NCI-H146 (cell line): ENCODE measurements around the gene SNX9.
"Not testable (repeated sequence)": the region's sequence is repeated elsewhere in the genome, so short reads cannot be mapped to it uniquely, and the experiment has no call there.

Source experiments
- DNase-seq: peaks from one replicate; lab custom pipeline; 2025; lab: John Stamatoyannopoulos, UW

SNX9 gene

DNA sequence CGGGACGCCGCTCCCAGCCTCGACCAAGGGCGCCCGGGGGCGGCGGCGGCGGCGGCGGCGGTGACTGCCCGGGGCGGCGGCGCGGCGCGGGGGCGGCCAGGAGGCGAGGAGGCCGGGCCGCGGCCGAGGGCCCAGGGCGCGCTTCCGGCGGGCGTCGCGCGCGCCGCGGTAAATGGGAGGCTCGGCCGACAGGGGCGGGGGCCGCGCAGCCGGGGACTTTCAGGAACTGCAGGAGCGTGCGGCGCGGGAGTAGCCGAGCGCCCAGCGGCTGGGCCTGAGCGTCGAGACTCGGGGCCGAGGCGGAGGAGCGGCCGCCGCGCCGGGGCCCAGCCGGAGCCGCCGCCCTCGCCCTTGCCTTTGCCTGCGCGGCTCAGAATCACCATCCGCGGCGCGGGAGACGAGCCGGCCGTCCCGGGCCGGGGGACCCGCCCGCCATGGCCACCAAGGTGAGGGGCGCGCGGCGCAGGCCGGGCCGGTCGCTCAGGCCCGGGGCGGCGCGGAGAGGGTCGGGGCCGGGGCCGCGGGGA is at the start of gene SNX9:
SNX9 (plus strand) TSS at position 246 of the 527 bp plus-strand sequence; CDS start at position 435, 189 bp downstream.
- peak; percentile 92 for DNase-seq

GRCh38 chr6:157773248-157773773 is 49.7 kb upstream of the SNX9 start:
- no peak for DNase-seq

DNA sequence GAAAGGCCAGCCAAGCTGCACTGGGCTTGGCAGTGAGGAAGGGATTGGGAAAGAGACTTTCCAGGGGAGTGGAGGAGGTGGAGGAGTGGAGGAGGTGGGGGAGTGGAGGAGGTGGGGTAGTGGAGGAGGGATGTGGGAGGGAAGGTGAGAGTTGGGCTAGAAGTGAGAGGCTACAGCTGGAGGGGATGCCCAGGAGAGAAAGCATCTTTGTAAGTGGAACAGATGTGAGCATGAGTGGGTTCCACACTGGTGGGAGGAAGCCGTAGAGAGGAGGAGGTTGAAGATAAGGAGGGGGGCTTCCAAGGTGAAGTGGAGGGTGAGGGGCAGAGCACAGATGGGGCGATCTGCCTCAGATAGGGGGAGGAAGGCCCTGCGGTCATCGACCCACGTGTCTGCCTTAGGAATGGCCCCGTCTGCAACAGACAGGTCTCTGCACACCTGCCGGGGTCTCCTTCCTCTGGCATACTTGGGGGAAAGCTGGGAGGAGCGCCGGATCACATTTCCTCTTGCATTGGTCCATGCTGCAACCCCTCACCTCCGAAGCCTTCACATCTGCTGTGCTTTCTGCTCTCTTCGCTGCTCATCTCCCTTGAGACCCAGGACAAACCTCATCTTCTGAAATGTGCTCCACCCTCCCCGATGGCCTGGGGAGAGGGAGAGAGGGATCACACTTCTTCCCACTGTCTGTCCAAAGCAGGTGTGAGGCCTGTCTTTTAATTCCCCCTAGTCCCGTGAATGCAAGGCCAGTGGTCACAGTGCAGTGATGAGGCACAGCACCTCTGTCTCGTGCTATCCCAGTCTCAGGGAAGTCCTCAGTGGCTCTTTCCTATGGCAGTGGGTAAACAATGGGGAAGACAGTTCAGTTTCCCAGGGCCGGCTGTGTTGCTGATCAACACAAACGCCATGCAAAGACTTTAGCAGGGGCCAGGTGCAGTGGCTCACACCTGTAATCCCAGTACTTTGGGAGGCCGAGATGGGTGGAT is 48.6 kb upstream of the SNX9 start:
- peak; percentile 34 for DNase-seq

GRCh38 chr6:157775376-157775775 is 47.7 kb upstream of the SNX9 start:
- DNase-seq = no peak

- no peak for DNase-seq
Observed at GRCh38 chr6:157777344-157777743, 45.7 kb upstream of the SNX9 start.

- DNase-seq = peak; percentile 17
Observed at GRCh38 chr6:157778719-157779118, 44.3 kb upstream of the SNX9 start.

GRCh38 chr6:157779705-157780604 is 43.1 kb upstream of the SNX9 start:
- peak; percentile 29 for DNase-seq

DNA sequence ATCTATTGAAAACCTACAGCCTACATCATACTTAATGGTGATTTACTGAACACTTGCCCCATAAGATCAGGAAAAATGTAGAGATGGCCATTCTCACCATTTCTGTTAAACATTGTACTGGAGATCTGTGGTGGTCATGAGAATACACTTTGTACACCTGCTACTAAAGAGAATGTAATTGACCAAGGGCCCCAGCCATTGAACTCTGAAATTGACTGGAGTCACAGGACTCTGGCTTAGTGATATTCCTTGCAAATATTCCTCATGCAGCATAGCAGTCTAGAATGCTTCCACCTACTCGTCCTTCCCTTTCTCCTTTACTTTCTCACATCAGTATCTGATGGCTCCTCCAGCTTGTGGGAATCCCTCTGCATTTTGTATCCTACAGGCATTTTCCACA is 37.4 kb upstream of the SNX9 start:
- DNase-seq = no peak

- DNase-seq = no peak
Observed at GRCh38 chr6:157786221-157786620, 36.8 kb upstream of the SNX9 start.

GRCh38 chr6:157787080-157787479 is 36.0 kb upstream of the SNX9 start:
- DNase-seq = no peak

DNA sequence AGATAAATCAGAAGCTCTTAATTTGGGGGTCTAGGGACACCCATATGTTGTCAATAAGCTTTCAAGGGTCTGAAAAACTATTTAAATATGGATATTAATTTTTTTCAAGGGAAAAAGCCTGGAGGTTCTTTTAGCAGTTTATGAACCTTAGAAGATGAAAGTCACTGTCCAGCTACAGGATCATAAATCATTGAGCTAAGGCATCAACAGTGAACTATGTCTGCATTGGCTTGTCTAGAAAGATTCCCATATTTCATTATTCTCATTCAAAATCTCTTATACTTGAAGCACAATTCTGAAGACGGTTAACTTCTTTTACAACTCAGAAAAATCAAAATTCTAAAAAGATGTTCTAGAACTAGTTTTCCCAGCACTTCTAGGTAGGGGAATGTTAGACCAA is 34.9 kb upstream of the SNX9 start:
- no peak for DNase-seq

DNA sequence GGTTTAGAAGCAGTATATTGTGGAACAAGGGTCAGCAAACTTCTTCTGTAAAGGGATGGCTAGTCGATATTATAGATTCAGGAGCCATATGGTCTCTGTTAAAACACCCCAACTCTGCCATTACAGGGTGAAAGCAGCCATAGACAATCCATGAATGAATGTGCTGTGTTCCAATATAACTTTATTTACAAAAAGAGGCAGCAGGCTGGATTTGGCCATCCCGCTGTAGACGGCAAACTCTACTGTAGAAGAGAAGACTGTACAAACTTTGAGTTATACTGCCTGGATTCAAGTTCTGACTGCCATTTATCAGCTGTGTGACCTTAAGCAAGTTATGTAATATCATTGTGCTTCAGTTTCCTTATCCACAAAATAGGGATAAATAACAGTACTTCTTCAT is 33.7 kb upstream of the SNX9 start:
- no peak for DNase-seq

GRCh38 chr6:157789861-157790260 is 33.2 kb upstream of the SNX9 start:
- no peak for DNase-seq

- DNase-seq = no peak
Observed at GRCh38 chr6:157790548-157791160, 32.4 kb upstream of the SNX9 start.

DNA sequence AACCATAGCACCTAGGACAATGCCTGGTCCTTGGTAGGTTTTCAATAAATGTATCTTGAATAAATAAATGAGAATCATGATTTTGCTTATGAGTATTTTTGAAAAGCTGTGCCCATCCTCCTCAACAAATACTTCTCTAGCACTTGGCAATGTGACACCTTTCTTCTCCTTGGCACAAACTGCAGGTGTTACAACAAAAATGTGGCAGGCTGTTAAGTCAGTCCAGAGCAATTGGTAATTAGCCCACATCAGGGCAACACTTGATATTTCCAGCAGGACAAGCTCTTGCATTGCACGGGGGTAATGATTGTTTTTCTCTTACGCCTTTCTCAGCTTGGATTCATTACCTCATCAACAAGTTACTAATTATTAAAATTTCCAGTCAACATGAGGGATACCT is 31.6 kb upstream of the SNX9 start:
- peak; percentile 77 for DNase-seq

DNA sequence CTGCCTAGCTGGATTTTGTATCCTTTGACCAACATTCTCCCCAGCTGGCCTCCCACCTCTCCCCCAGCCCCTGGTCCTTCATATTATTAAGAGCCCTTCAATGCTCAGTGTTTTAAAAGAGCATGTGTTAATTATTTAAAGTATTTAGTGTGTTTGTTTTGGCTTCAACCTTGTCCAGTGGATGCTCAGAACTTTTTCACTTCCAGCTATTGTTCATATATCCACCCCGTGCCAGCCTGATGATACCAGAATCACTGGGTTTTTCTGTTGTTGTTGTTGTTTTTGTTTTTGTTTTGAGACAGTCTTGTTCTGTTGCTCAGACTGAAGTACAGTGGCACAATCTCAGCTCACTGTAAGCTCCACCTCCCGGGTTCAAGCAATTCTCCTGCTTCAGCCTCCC is 30.4 kb upstream of the SNX9 start:
- DNase-seq = no peak

- DNase-seq = not testable (repeated sequence)
Observed at GRCh38 chr6:157794012-157794411, 29.0 kb upstream of the SNX9 start.

DNA sequence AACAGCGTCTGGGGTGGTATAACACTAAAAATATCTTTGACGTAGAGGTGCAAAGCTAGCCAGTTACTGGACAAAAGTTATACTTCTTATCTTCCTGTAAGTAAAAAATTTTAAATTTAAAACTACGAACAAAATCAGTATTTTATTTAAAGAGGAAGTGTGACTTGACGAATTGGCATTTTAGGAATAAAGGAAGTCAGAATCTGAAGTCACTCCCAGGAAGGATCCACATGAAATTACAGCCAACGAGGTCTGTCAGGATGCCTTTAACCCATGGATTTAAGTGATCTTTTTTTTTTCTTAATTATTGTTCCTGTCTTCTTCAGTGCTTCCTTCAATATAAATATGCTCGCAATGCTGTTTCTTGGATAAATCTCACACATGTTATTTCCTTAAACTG is 27.2 kb upstream of the SNX9 start:
- no peak for DNase-seq

GRCh38 chr6:157798851-157799250 is 24.2 kb upstream of the SNX9 start:
- no peak for DNase-seq

GRCh38 chr6:157799561-157799960 is 23.5 kb upstream of the SNX9 start:
- not testable (repeated sequence) for DNase-seq

- DNase-seq = no peak
Observed at GRCh38 chr6:157800420-157801237, 22.4 kb upstream of the SNX9 start.
